OCI-LY7 (cell line): ENCODE measurements around the gene SHOX. TPM values are rescaled to one million over a fixed set of nuclear protein-coding genes. Genes with fewer than 3 reads are reported as not detected.

Experiments
- BruUV-seq: library from RNA; stranded (reverse); fragments of 400-500 nt; replicated peaks from 2 replicates; lab custom pipeline; 2021; lab: Mats Ljungman, UMichigan
- CTCF ChIA-PET: fragments of 300-600 bp; sonication (Branson Sonifier 250); formaldehyde crosslinking; loops from one replicate; lab custom pipeline; 2022; ENCODE audit warnings: antibody characterized with exemption; ENCODE audit not compliant: unreplicated experiment; lab: Charles Lee
- POLR2A ChIA-PET: fragments of 300-600 bp; sonication (Branson Sonifier 250); formaldehyde crosslinking; loops from one replicate; lab custom pipeline; 2022; ENCODE audit warnings: antibody characterized with exemption; lab: Charles Lee
- DNase-seq: peaks from one replicate; pipeline ENCODE4 v3.0.0-alpha.2; 2015; ENCODE audit warnings: low spot score
- H2AFZ ChIP-seq: fragments of 200-600 bp; sonication (generic), shearing (Covaris generic); 2 replicates; pipeline ENCODE4 v1.6.1; 2014; ENCODE audit warnings: mild to moderate bottlenecking, antibody characterized with exemption, low read length, moderate library complexity
- H3K27ac ChIP-seq: fragments of 200-600 bp; sonication (generic); 2 replicates; pipeline ENCODE4 v1.5.1; 2014; ENCODE audit warnings: mixed run types, low read depth, mild to moderate bottlenecking, moderate library complexity, low read length, inconsistent platforms; ENCODE audit not compliant: poor library complexity, severe bottlenecking
- H3K36me3 ChIP-seq: fragments of 200-600 bp; sonication (generic); 2 replicates; pipeline ENCODE4 v1.6.1; 2014; ENCODE audit warnings: mild to moderate bottlenecking, antibody characterized with exemption, low read length, moderate library complexity, mixed read lengths; ENCODE audit not compliant: insufficient read depth
- H3K4me1 ChIP-seq: fragments of 200-600 bp; sonication (generic); 2 replicates; pipeline ENCODE4 v1.5.1; 2014; ENCODE audit warnings: mild to moderate bottlenecking, low read length; ENCODE audit not compliant: insufficient read depth, poor library complexity, severe bottlenecking
- H3K4me2 ChIP-seq: fragments of 200-600 bp; sonication (generic); 2 replicates; pipeline ENCODE4 v1.6.1; 2014; ENCODE audit warnings: mild to moderate bottlenecking, low read length
- H3K4me3 ChIP-seq: fragments of 200-600 bp; sonication (generic); 2 replicates; pipeline ENCODE4 v1.5.1; 2014; ENCODE audit warnings: mild to moderate bottlenecking, low read depth, low read length; ENCODE audit not compliant: poor library complexity, severe bottlenecking
- H3K79me2 ChIP-seq: fragments of 200-600 bp; sonication (generic); 2 replicates; pipeline ENCODE4 v1.6.1; 2016; ENCODE audit warnings: low read depth, mild to moderate bottlenecking, low read length, moderate library complexity, mixed read lengths; ENCODE audit not compliant: insufficient read depth
- H3K9me2 ChIP-seq: fragments of 200-600 bp; sonication (generic); 2 replicates; pipeline ENCODE4 v1.6.1; 2016; ENCODE audit warnings: mild to moderate bottlenecking, low read length, mixed read lengths; ENCODE audit not compliant: insufficient read depth
- H3K9me3 ChIP-seq: fragments of 200-600 bp; sonication (generic); 2 replicates; pipeline ENCODE4 v1.6.1; 2014; ENCODE audit warnings: mild to moderate bottlenecking, mixed run types, low read length, mixed read lengths
- H4K20me1 ChIP-seq: fragments of 200-600 bp; sonication (generic); 2 replicates; pipeline ENCODE4 v1.6.1; 2014; ENCODE audit warnings: mild to moderate bottlenecking, antibody characterized with exemption, low read length, moderate library complexity, mixed read lengths; ENCODE audit not compliant: insufficient read depth
- EZH2phosphoT487 ChIP-seq: fragments of 200-600 bp; sonication (generic); IDR thresholded peaks from 2 replicates; pipeline ENCODE4 v1.6.1; 2018; ENCODE audit warnings: low read depth, borderline replicate concordance, mild to moderate bottlenecking, mixed run types, antibody characterized with exemption, low read length, moderate library complexity, mixed read lengths
- intact Hi-C: fragments of 100-400 bp; cut with micrococcal nuclease; formaldehyde crosslinking; loops from one replicate; pipeline ENCODE4 v1.10.0; 2022; ENCODE audit not compliant: unreplicated experiment
- total RNA-seq, 2 experiments: library from RNA; depleted of rRNA in 1 of 2; stranded (reverse); fragments of >200 nt in 1 of 2; shearing (Covaris generic) in 1 of 2; gene quantifications; 2 replicates each; pipeline ENCODE4 v1.2.3, GENCODE V29; 2014 to 2022
- TF ChIP-seq, protein P1 (sequence below): fragments of 200-600 bp; sonication (generic); conservative IDR thresholded peaks from 2 replicates; pipeline ENCODE4 v1.5.1; 2014; ENCODE audit warnings: mild to moderate bottlenecking, antibody characterized with exemption, low read length, moderate library complexity, mixed read lengths

SHOX gene
- total RNA-seq, 2 experiments from 2014 or later, result not detected

DNA sequence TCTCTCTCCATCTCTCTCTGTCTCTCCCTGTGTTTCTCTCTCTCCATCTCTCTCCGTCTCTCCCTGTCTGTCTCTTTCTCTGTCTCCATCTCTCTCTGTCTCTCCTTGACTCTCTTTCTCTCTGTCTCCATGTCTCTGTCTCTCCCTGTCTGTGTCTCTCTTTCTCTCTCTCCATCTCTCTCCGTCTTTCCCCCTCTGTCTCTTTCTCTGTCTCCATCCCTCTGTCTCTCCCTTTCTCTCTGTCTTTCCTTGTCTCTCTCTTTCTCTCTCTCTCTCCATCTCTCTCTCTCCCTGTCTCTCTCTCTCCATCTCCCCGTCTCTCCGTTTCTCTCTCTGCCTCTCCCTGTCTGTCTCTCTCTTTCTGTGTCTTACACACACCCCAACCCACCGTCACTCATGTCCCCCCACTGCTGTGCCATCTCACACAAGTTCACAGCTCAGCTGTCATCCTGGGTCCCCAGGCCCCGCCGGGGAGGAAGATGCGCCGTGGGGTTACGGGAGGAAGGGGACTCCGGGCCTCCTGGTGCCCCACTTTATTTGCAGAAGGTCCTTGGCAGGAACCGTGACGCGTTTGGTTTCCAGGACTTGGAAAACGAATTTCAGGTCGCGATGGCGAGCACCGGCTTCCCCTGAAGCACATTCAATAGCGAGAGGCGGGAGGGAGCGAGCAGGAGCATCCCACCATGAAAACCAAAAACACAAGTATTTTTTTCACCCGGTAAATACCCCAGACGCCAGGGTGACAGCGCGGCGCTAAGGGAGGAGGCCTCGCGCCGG lies 1.2 kb upstream of the SHOX start:
- H3K79me2 ChIP-seq, result no peaks in the 10 kb centered on the region
- no peaks in the 10 kb centered on the region for H3K36me3 ChIP-seq
- no peaks in the 10 kb centered on the region for H3K9me2 ChIP-seq
- BruUV-seq, result no TSS peak
- no peak overlapping the region for H3K4me2 ChIP-seq
- TF ChIP-seq, protein P1, sequence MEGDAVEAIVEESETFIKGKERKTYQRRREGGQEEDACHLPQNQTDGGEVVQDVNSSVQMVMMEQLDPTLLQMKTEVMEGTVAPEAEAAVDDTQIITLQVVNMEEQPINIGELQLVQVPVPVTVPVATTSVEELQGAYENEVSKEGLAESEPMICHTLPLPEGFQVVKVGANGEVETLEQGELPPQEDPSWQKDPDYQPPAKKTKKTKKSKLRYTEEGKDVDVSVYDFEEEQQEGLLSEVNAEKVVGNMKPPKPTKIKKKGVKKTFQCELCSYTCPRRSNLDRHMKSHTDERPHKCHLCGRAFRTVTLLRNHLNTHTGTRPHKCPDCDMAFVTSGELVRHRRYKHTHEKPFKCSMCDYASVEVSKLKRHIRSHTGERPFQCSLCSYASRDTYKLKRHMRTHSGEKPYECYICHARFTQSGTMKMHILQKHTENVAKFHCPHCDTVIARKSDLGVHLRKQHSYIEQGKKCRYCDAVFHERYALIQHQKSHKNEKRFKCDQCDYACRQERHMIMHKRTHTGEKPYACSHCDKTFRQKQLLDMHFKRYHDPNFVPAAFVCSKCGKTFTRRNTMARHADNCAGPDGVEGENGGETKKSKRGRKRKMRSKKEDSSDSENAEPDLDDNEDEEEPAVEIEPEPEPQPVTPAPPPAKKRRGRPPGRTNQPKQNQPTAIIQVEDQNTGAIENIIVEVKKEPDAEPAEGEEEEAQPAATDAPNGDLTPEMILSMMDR, result no peak
- no peak for TF ChIP-seq EZH2phosphoT487
- ChIA-PET POLR2A (no interaction called here), CTCF (no interaction called here)
- no peaks in the 10 kb centered on the region for H3K4me1 ChIP-seq
- no peak overlapping the region for H3K27ac ChIP-seq
- H3K4me3 ChIP-seq, result no peak overlapping the region
- intact Hi-C loops, result no loop called here
- no peak for DNase-seq
- no peak overlapping the region for H2AFZ ChIP-seq
- no peaks in the 10 kb centered on the region for H4K20me1 ChIP-seq
- H3K9me3 ChIP-seq, result no peaks in the 10 kb centered on the region

DNA sequence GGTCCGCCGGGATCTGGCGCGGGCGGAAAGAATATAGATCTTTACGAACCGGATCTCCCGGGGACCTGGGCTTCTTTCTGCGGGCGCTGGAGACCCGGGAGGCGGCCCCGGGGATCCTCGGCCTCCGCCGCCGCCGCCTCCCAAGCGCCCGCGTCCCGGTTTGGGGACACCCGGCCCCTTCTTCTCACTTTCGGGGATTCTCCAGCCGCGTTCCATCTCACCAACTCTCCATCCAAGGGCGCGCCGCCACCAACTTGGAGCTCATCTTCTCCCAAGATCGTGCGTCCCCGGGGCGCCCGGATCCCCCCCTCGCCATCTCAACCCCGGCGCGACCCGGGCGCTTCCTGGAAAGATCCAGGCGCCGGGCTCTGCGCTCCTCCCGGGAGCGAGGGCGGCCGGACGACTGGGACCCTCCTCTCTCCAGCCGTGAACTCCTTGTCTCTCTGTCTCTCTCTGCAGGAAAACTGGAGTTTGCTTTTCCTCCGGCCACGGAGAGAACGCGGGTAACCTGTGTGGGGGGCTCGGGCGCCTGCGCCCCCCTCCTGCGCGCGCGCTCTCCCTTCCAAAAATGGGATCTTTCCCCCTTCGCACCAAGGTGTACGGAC lies 482 bp upstream of the SHOX start:
- Histone ChIP-seq H3K27ac (no peak overlapping the region), H2AFZ (no peak overlapping the region), H3K4me1 (no peaks in the 10 kb centered on the region), H3K36me3 (no peaks in the 10 kb centered on the region), H3K4me2 (no peak overlapping the region), H3K79me2 (no peaks in the 10 kb centered on the region), H3K4me3 (no peak overlapping the region), H4K20me1 (no peaks in the 10 kb centered on the region), H3K9me3 (no peaks in the 10 kb centered on the region), H3K9me2 (no peaks in the 10 kb centered on the region)
- no peak for TF ChIP-seq EZH2phosphoT487
- TF ChIP-seq, protein P1, result no peak
- intact Hi-C loops, result no loop called here
- no TSS peak for BruUV-seq
- ChIA-PET CTCF (no interaction called here), POLR2A (no interaction called here)
- DNase-seq, result no peak

GRCh38 chrX:631802-632365 lies 1.3 kb downstream of the SHOX start:
- TF ChIP-seq, protein P1, result no peak
- no peak for TF ChIP-seq EZH2phosphoT487
- no peaks in the 10 kb centered on the region for H4K20me1 ChIP-seq
- ChIA-PET POLR2A (no interaction called here), CTCF (no interaction called here)
- H3K9me3 ChIP-seq, result no peaks in the 10 kb centered on the region
- DNase-seq, result no peak
- BruUV-seq, result no TSS peak
- H3K79me2 ChIP-seq, result no peaks in the 10 kb centered on the region
- H3K27ac ChIP-seq, result no peak overlapping the region
- no peaks in the 10 kb centered on the region for H3K9me2 ChIP-seq
- no peak overlapping the region for H3K4me3 ChIP-seq
- no peak overlapping the region for H2AFZ ChIP-seq
- intact Hi-C loops, result no loop called here
- H3K4me2 ChIP-seq, result no peak overlapping the region
- H3K36me3 ChIP-seq, result no peaks in the 10 kb centered on the region
- no peaks in the 10 kb centered on the region for H3K4me1 ChIP-seq
